GM18520 (cell line): Measurements from ENCODE around the gene MGME1.

Source experiments
- ATAC-seq: cut with Tn5 transposase; IDR thresholded peaks from one replicate; pipeline ENCODE4 v1.9.1; 2021; ENCODE audit not compliant: unreplicated experiment

The MGME1 gene

GRCh38 chr20:17968366-17969277 is at the start of gene MGME1, which contains the start of gene SNX5:
Gene MGME1 (plus strand): TSS chr20:17969018. CDS start chr20:17969860, 842 bp downstream.
Gene SNX5 (minus strand): TSS chr20:17968794. CDS start chr20:17968425, 369 bp downstream.
- ATAC-seq, result peak; percentile 70

- ATAC-seq, result no peak
These were observed 49.7 kb upstream of the MGME1 start for GRCh38 chr20:17919149-17919548.

- no peak for ATAC-seq
These were observed 47.0 kb upstream of the MGME1 start for GRCh38 chr20:17921774-17922173.

- no peak for ATAC-seq
These were observed 43.5 kb upstream of the MGME1 start for GRCh38 chr20:17925141-17925939.

- ATAC-seq, result no peak
These were observed 42.9 kb upstream of the MGME1 start for GRCh38 chr20:17925940-17926300.

GRCh38 chr20:17928211-17928611 is 40.6 kb upstream of the MGME1 start:
- no peak for ATAC-seq

- no peak for ATAC-seq
These were observed 40.0 kb upstream of the MGME1 start for GRCh38 chr20:17928633-17929311.

GRCh38 chr20:17931513-17931912 is 37.3 kb upstream of the MGME1 start:
- ATAC-seq, result no peak

GRCh38 chr20:17932396-17932795 is 36.4 kb upstream of the MGME1 start:
- no peak for ATAC-seq

GRCh38 chr20:17933121-17933520 is 35.7 kb upstream of the MGME1 start:
- ATAC-seq, result no peak

GRCh38 chr20:17933711-17934110 is 35.1 kb upstream of the MGME1 start:
- ATAC-seq, result no peak

- no peak for ATAC-seq
These were observed 34.5 kb upstream of the MGME1 start for GRCh38 chr20:17934141-17934862.

- no peak for ATAC-seq
These were observed 33.6 kb upstream of the MGME1 start for GRCh38 chr20:17935186-17935585.

- no peak for ATAC-seq
These were observed 33.1 kb upstream of the MGME1 start for GRCh38 chr20:17935761-17936160.

GRCh38 chr20:17936286-17936760 is 32.5 kb upstream of the MGME1 start:
- no peak for ATAC-seq

- ATAC-seq, result no peak
These were observed 31.8 kb upstream of the MGME1 start for GRCh38 chr20:17936761-17937732.

- ATAC-seq, result peak; percentile 62
These were observed 29.8 kb upstream of the MGME1 start for GRCh38 chr20:17938871-17939619.

GRCh38 chr20:17939622-17940223 is 29.1 kb upstream of the MGME1 start:
- no peak for ATAC-seq
